Stimulated activated CD8-positive, alpha-beta memory T cell treated with anti-CD3 and anti-CD28 coated beads, Interleukin-7, amount 100 ng/mL, for 4 hours (primary cell): ENCODE data around the gene NRCAM.

Experiments used
- DNase-seq, 2 donors: peaks; one replicate each; pipeline ENCODE4 v3.0.0-alpha.2; 2020; ENCODE audit warnings: low read depth in 2 of 2

The NRCAM gene

DNA sequence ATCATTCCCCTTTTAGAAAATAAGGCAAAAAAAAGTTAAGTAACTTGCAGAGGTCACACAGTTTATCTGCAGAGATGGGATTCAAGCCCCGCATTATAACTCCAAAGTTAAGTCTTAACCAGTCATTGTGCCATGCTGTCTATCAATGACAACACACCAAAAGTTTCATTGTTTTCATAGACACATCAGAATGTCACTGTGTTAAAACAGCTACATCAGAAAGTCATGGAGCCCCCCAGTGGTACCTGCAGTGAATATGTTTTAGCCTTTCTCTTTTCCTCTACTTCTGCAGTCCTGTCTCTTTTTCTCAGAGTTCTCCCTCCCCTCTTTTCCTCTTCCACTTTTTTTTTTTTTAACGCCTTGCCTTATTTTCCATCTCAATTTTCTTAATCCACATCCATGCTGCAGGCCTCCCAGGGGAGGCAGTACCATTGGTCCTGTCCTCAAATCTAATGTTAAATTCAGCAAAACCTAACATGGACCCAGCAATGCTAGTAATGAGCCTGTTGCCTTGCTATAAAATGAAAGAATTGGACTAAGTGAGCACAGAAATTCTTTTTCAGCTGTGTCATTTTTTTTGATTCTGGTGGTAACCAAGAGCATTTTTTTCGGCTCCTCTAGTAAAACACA is 3.8 kb upstream of the NRCAM start:
- DNase-seq: no peak

DNA sequence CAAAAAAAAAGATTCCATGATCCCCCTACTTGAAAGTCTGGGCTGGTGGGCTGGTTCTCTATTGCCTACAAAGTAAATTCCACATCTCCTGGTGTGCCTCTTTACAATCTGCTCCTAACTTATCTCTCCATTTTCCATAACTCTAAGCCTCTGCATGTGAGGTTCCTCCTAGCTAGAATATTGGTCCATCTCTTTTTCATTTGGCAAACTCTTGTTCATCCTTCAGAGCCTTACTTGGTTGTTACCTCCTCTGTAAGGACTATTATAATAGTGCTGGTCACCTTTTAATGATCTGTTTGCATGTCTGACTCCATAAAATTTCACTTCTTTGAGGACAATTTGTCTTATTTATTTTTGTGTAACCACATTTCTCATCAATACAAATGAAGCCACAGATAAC is 1.6 kb upstream of the NRCAM start:
- no peak for DNase-seq

DNA sequence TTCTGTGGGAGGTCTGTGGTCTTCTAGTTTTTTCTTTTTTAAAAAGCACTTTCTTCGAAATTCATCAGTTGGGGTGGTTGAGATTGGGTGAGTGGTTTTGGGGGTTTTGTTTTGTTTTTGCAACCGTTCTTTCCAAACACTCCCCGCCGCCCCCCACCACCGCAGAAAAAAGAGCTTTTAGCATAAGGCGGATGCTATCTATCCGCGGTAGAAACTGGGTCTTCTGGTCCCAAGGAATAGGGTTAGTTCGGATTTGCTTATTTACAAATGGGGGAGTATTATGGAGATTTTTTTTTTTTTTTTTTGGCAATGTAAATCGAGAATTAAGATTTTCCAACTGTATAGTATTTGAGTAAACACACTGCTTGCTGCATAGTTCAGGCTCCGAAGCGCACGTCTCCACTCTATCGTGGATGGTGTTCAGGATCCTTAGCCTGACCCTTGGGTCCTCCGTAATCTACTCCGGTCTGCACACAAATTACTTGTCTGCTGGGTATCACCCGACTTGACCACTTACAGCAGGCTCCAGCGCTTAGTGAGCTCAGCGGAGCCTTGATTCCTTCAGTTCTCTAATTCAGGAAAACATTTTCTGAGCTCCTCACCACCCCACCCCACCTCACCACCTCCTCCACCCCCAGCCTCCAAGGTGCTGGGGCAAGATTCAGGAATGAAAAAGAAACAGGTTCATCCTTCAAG is 757 bp upstream of the NRCAM start:
- no peak for DNase-seq

DNA sequence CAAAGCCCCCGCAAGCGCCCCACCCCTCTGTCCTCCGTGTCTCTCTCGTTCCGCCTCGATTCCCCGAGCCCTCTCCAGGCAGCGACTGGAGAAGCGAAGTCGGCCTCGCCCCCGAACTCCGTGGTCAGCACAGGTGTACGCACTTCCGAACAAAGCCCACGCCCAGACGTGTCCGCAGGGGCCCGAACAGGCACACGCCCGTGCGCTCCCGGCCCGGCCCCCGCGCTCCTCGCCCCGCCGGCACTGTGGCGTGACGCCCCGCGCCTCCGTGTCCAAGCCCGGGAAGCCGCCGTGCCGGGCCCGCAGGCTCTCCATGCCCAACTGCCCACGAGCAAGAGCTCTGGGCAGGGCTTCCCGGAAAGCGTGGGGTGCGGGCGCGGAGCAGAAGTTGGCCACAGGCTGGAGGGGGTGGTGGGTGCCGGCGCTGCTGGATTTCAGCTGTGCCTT is 662 bp downstream of the NRCAM start:
- no peak for DNase-seq

DNA sequence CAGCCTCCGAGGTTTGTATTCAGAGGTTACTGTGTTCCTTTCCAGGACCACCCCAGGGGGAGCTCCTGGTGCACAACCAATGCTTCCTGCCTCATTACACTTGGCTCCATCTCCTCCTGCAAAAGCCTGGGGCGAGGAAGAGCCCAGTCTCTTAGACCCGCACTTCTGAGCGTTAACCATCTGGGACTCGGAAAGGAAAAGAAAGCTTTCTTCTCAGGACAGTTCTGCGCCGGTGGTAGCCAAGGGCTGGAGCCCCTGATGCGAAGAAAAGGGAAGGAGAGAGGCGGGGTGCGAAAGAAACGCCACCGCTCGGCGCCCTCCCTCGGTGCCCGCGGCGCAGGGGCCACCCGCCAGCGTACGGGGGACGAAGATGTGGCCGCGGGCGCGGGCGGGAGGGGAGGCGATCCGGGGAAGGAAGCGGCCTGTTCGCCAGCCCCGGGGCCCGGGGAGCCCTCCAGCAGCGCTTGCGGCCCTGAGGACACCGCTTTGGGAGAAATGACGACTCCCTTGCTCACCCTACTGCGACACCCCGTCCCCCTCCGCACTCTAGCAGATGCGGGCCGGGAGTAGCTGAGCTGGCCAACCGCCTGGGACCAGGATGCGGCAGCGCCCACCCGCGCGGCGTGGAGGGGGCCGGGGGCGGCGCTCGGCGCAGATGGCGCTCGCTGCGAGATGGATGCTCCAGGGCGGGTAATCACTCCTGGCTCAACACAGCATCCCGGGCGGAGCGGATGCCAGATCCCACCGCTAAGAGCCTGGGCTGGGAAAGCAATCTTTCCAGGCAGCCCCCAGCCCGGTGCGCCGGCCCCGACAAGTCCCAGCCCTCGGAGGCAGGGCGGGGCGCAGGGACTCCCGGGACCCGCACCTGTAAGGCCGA is 1.3 kb downstream of the NRCAM start:
- no peak for DNase-seq

DNA sequence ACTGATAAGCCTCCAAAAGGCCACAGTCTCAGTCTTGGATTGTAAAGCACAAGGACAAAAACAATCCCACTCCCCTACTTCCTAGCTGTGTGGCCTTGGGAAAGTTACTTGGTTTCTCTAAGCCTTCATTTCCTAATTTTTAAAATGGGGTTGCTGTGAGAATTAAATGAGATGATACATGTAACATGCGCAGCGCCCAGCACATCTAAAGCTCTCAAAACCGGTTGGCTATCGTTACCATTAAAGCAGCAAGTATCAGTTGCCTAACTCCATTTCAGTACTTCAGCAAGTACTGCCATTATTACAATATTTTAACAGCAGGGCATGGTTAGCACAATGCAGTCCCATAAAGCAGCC is 1.9 kb downstream of the NRCAM start:
- no peak for DNase-seq

DNA sequence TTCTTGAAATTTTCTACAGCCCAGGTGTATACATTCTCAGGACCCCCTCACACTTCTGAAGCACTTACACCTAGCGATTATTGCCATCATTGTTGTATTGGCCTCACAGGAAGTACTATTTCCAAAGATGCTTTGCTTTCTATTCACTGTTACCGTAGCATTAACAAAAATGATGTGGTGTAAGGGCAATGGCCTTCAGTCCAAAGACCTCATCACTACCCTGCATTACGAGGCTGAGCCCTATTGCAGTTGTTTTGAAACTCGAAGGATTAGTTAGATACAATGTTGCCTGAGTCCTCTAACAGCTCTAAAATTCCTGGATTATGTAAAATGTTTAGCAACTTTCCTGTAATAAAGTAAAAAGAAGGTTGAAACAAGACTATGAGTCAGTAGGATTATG is 2.9 kb downstream of the NRCAM start:
- no peak for DNase-seq

DNA sequence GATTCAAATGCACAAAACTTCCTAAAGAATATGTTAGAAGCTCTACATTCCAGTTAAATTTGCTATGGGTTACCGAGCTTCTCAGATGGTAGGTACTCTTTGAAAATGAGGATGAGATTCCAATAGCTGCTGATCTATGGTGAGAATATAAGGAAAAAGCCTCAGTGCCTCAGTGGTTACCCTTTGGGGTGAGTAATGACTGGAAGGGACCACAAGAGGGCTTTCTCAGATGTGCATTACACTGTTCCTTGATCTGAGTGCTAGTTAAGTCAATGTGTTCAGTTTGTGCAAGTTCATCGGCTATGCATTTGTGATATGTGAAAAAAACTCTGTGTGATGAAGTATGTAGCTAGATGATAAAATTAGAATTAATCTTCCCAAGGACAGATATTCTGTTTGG is 3.5 kb downstream of the NRCAM start:
- DNase-seq: no peak

DNA sequence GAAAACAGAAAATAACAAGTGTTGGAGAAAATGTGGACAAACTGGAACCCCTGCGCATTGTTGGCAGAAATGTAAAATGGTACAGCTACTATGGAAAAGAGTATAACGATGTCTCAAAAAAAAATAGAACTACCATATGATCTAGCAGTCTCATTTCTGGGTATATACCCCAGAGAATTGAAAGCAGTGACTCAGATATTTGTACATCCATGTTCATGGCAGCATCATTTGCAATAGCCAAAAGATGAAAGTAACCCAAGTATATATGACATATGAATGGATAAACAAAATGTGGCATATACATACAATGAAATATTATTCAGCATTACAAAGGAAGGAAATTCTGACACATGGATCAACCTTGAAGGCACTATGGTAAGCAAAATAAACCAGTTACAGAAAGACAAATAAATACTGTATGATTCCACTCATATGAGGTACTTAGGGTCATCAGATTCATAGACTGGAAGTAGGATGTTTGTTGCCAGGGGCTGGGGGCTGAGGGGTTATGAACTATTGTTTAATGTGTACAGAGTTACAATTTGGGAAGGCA is 4.9 kb downstream of the NRCAM start:
- DNase-seq: no peak

DNA sequence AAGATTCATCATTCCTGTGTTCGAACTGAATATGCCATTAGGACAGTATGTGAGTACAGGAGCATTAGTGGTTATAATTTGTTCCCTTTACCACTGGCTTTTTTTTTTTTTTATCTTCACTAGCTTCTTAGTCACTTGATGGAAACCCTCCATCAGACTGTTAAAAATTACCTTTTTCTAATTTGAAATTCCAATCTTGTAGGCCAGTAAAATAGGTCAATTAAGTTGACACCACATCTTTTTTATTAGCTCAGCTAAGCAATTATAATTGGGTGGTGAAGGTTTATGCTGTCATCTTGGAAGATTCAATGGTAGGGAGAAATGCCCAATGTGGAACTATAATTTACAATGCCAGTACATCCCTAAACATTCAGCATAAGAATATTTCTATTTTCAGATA is 6.1 kb downstream of the NRCAM start:
- DNase-seq: no peak

DNA sequence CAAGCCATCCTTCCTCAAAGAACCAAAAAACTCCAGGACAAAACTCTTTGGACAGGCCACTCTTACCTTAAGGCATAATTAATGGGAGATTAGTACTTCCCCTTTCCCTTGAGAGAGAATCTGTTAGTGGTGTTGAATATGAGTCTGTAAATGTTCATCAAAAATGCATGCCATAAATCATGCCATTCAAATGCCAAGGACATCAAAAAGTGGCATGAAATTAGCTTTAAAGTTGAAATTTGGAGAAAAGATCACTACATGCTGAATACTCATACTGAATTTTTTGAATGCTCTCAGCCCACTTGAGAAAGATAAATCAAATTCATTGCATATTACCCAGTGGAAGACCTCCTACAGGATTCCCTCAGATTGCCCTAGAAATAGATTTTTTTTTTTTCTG is 6.7 kb downstream of the NRCAM start:
- DNase-seq: no peak

DNA sequence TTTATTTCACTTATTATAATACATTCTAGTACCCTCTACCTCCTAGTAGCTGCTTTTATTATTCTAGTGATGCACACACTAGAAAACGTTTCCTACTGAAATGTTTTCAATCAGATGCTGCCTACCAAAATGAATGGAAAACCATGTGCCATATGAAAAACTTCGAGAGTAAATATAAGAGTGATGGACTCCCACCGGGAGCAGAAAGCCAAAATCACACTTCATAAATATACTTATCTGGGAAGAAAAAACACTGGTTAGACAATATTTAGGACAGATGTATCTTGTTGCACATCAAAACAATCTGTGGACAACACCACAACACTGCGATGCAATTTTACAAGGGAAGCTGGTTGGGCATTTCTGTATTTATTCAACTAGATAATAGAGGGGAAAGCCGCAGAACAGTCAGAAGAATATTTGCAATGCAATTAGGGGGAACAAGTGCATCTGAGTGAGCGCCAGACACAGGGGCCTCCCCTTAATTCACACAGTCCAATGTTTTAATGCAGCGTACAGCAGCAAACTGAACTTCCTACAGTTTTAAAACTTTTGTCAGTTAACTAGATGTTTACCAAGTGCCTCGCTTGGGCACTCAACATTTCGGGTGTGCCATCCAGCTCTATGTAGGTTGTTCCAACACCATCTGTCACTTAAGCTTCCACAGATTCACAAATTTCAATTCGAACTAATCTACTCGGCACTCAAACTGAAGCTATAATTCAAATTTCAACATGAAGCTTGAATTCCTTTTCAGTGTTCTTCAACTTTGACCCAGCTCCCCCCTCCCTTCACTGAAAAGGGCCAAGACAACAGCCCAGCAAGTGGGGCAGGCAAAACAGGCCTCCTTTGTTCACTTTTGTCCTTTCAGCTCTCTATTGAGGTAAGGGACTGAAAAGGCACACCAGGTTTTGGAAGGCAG is 7.4 kb downstream of the NRCAM start:
- DNase-seq: no peak

DNA sequence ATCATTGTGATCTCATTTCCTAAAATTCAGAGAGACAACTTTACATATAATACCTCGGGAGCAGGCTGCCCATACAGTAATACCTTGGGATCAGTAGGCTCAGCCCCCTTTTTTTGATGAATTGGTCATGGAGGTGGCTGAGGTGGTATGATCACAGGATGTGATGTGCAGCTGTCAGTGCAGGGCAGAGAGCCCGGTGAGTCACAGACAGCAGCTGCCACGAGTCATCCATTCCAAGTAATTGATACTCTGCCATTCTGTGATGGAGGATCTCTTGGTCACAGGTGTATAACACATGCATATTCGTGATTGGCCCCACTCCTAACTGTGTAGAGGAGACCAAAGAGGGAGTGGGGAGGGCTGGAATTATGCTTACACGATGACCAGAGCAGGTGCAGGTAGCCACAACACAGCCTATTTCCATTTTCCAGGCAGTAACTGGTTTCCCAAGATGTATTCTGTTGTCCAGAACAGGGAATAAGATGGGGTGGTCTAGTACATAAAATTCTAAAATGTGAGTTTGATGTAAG is 14.1 kb downstream of the NRCAM start:
- peak in 1 of 2 donors; percentile 16 for DNase-seq

DNA sequence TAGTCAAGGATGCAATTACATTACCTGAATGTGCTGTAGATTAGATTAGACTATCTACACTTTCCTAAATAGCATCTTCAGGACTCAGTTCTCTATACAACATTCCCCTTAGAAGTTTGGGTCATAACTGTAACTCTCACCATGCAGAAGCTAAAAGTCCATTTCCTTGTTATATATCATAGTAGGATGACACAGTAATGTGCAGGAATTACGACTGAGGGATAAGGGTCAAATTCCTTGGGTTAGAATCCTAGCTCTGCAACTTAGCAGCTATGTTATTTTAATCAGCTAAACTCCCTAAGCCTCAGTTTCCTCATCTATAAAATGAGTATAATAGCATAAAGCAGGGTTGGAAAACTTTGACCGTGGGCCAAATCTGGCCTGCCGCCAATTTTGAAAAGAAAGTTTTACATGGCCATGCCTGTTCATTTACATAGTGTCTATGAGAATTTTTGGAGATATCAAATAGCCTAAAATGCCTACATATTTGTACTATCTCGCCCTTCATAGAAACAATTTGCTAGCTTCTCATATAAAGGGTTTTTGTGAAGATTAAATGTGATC is 14.8 kb downstream of the NRCAM start:
- DNase-seq: no peak

DNA sequence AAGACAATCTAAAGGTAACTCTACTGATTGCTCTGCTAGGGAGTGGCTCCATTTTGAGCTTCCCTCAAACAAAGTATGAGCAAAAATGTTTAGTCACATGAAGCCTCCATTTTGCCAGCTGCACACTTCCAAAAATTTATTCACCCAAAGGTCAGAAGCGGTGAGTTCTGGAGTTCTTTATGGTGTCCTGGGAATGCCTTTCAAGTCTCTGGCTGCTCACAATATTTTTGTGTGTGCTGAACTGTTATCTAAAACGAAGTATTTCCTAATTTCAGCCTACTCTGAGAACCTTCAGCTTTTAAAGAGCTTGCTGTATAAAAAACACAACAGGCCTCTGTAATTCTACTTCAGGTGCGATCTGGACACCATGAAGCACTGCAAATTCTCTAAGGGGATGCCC is 15.6 kb downstream of the NRCAM start:
- no peak for DNase-seq

DNA sequence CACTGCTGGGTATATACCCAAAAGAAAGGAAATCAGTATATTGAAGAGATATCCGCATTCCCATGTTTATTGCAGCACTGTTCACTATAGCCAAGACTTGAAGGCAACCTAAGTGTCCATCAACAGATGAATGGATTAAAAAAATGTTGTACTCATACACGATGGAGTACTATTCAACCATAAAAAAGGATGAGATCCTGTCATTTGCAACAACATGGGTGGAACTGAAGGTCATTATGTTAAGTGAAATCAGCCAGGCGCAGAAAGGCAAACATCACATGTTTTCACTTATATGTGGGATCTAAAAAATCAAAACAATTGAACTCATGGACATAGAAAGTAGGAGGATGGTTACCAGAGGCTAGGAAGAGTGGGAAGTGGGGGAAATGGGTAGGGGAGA is 19.3 kb downstream of the NRCAM start:
- DNase-seq: no peak

DNA sequence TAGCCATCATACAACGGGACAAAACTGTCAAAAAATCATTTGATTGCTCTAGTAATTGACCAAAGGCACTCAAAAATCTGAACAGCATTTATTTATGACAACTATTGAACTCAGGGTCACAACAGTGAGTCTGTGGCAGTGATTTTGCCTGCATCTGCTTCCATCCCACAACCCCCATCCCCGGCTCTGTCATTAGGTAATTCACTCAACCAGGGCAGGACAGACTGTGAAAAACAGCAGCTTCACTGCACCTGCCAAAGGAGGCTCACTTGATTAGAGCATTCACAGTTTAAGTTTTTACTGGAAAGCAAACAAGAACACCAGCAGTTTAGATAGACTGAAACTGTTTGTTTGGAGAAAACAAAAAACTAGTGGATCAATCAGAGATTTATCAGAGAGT is 22.2 kb downstream of the NRCAM start:
- no peak for DNase-seq

DNA sequence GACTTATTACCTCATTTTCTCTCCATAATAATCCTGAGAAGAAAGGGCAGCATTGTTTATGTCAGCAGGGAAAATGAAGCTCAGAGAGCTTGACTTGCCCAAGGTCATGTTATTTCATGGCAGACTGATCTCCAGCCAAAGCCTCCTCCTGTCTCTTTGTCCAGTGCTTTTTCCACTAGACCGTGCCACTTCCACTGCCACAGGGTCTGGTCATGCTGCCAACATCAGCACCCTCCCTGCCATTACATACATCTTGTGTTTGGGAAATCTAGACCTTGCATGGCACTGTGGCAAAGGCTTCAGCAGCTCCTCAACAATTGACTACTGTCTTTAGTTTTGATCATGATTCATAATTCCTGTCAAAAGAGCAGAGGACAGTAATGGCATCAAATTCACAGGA is 25.1 kb downstream of the NRCAM start:
- no peak for DNase-seq

DNA sequence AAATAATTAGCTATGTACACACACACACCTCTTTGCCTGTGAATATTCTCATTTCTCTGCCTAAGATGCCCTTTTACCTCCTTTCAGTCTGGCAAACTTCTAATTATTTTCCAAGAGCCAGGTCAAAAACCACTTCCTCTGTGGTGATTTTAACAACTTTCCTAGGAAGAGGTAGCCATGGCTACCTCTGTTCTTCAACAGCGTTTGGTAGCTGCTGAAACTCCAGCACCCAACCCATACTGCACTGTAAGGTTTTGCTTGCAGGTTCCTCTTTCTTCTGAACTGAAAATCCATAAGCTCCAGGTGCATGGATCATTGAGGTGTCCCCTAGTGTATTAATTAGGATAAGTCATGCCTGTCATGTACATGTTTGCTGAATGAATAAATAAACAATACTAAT is 25.6 kb downstream of the NRCAM start:
- no peak for DNase-seq

DNA sequence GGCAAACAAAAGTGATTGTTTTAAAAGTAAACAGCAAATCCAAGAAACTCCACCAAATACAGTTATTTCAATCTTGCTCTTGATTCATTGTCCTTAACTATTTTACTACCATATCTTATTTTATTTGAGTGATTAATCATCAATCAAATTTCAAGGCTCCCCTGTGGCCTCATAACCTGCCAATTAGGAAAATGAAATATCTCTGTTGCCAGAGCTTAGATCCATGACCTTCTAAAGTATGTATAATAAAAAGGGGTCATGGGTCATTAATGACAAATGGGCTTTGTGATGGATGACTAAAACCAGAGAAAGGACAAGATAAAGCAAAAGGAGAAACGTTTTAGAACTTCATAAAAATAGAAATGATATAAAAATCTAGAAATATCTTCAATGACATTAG is 28.5 kb downstream of the NRCAM start:
- no peak for DNase-seq

DNA sequence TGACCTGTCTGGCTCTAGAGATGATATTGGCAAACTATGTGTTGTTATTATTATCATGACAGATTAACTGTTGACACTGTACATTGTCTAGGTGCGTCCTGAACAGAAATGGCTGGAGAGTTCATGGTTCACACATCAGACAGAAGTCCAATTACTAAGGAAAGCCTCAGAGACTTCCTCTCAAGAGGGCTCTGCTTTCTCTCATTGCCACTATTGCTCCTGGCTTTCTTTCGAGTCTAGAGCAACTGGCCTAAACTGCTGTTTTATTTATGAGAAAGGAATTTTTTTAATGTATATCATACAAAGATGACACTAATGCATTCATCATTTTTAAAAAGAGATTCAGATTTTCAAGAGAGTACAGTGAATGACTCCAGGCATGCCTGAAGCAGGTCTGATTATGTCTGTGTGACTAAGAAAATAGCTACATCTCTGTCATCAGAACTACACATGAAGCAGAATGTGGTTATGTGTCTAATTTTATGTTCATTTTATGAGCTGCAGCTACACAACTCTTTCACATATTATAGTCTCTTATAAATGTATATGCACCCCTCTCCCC is 30.4 kb downstream of the NRCAM start:
- DNase-seq: no peak
